COR-L47 (cell line): ENCODE results near the gene RAB11FIP5.

Experiments
- DNase-seq: peaks from one replicate; lab custom pipeline; 2025; lab: John Stamatoyannopoulos, UW

RAB11FIP5 gene

GRCh38 chr2:73084971-73085370 is 27.8 kb downstream of the RAB11FIP5 start:
- DNase-seq, result no peak

GRCh38 chr2:73083886-73084800 is 28.6 kb downstream of the RAB11FIP5 start:
- no peak for DNase-seq

GRCh38 chr2:73082523-73083410 is 30.0 kb downstream of the RAB11FIP5 start:
- DNase-seq, result no peak

- no peak for DNase-seq
Observed at GRCh38 chr2:73081181-73081671, 31.5 kb downstream of the RAB11FIP5 start.

GRCh38 chr2:73080321-73081131 is 32.2 kb downstream of the RAB11FIP5 start:
- no peak for DNase-seq

- DNase-seq, result no peak
Observed at GRCh38 chr2:73079636-73080035, 33.1 kb downstream of the RAB11FIP5 start.

GRCh38 chr2:73078457-73079411 is 34.0 kb downstream of the RAB11FIP5 start:
- no peak for DNase-seq

GRCh38 chr2:73077424-73077795 is 35.3 kb downstream of the RAB11FIP5 start:
- DNase-seq, result no peak

- no peak for DNase-seq
Observed at GRCh38 chr2:73076701-73077423, 35.9 kb downstream of the RAB11FIP5 start.

GRCh38 chr2:73075477-73076373 is 37.0 kb downstream of the RAB11FIP5 start:
- no peak for DNase-seq

- DNase-seq, result no peak
Observed at GRCh38 chr2:73074110-73075069, 38.4 kb downstream of the RAB11FIP5 start.

GRCh38 chr2:73072416-73072815 is 40.3 kb downstream of the RAB11FIP5 start:
- DNase-seq, result no peak

GRCh38 chr2:73072129-73072395 is 40.7 kb downstream of the RAB11FIP5 start:
- DNase-seq, result no peak

GRCh38 chr2:73071360-73072128 is 41.2 kb downstream of the RAB11FIP5 start, which contains the start of gene SFXN5:
Gene SFXN5, minus strand, starts transcription at chr2:73071712. Its CDS starts 7 bp downstream, at chr2:73071705.
- DNase-seq, result peak; percentile 92

- DNase-seq, result no peak
Observed at GRCh38 chr2:73070643-73071359, 41.9 kb downstream of the RAB11FIP5 start.

GRCh38 chr2:73069855-73070642 is 42.7 kb downstream of the RAB11FIP5 start:
- no peak for DNase-seq
